ENCODE results near the gene PODNL1. TPM values are rescaled to one million over a fixed set of nuclear protein-coding genes. Genes with fewer than 3 reads are reported as not detected.

Gene PODNL1
- total and polyA plus RNA-seq, 10 of the 15 experiments (the other 5 are each of a cell fraction or from before 2014, with no cell fraction given): 0.04 to 0.44 TPM; not detected in 8

- no peak for TF ChIP-seq WRNIP1 (IDR thresholded peaks at IDR 0.05; ENCODE audit: borderline replicate concordance, low read depth, low read length)
Measured at GRCh38 chr19:13958043-13958442, 19.8 kb upstream of the PODNL1 start (continued).

- Histone ChIP-seq H3K27ac (ENCODE audit: control insufficient read depth, insufficient read depth) (no peak overlapping the region), H3K9ac (ENCODE audit: control insufficient read depth, insufficient read depth, low read length) (no peak overlapping the region), H3K36me3 (ENCODE audit: control insufficient read depth in 2 of 2, insufficient read depth in 2 of 2, low read length in 1 of 2) (peaks cover 0 to 26% of the 10 kb centered on the region in 2 experiments; a peak in 3 of 4 replicates), H3K27me3 (replicated peaks in 1 of 2; ENCODE audit: control insufficient read depth in 2 of 2, insufficient read depth in 2 of 2, low read length in 1 of 2) (no peaks in the 10 kb centered on the region), H3K79me2 (ENCODE audit: control insufficient read depth, insufficient read depth, low read length) (peaks cover 15% of the 10 kb centered on the region), H3K4me3 (no peak overlapping the region), H3K4me2 (ENCODE audit: control insufficient read depth, insufficient read depth) (no peak overlapping the region), H2AFZ (ENCODE audit: control insufficient read depth, low read depth, low read length) (no peak overlapping the region), H4K20me1 (ENCODE audit: control insufficient read depth, insufficient read depth) (no peaks in the 10 kb centered on the region), H3K9me3 (replicated peaks; ENCODE audit: control insufficient read depth, insufficient read depth, low read length) (no peaks in the 10 kb centered on the region), H3K4me1 (ENCODE audit: control insufficient read depth, insufficient read depth, low read length) (peaks cover 9% of the 10 kb centered on the region)
- 88% methylated on average over 8 of the region's 8 CpGs for WGBS (ENCODE audit: insufficient coverage, insufficient replicate concordance, low lambda C conversion rate, missing lambda C conversion rate)
- TF ChIP-seq MXI1 (IDR thresholded peaks at IDR 0.05; ENCODE audit: low read depth, low read length): no peak
- TF ChIP-seq KDM1A (IDR thresholded peaks at IDR 0.05; ENCODE audit: borderline replicate concordance): no peak
- TF ChIP-seq BCL3 (IDR thresholded peaks at IDR 0.05; ENCODE audit: borderline replicate concordance, insufficient read depth, low read depth, low read length, poor library complexity, severe bottlenecking): no peak
- no peak for TF ChIP-seq ZZZ3 (IDR thresholded peaks at IDR 0.05; ENCODE audit: control insufficient read depth, insufficient read length, low read depth)
- no peak for TF ChIP-seq NR2C1 (IDR thresholded peaks at IDR 0.05)
- TF ChIP-seq ZNF24 (IDR thresholded peaks at IDR 0.05): no peak
- TF ChIP-seq SIX5 (IDR thresholded peaks at IDR 0.05; ENCODE audit: low read depth, low read length, severe bottlenecking): no peak
- no peak for TF ChIP-seq CREB1 (IDR thresholded peaks at IDR 0.05; ENCODE audit: low read depth)
- TF ChIP-seq POU2F2 (IDR thresholded peaks at IDR 0.05; ENCODE audit: borderline replicate concordance, low read depth, low read length): no peak
- no peak for TF ChIP-seq ETV6 (conservative IDR thresholded peaks at IDR 0.05 in 1 of 2, IDR thresholded peaks at IDR 0.05 in 1 of 2; ENCODE audit: borderline replicate concordance in 1 of 2, low read depth in 1 of 2)
- no peak for TF ChIP-seq CBX5 (IDR thresholded peaks at IDR 0.05; ENCODE audit: low read depth)
- no peak for TF ChIP-seq SMAD5 (IDR thresholded peaks at IDR 0.05; ENCODE audit: low read depth)
- TF ChIP-seq, protein P1, sequence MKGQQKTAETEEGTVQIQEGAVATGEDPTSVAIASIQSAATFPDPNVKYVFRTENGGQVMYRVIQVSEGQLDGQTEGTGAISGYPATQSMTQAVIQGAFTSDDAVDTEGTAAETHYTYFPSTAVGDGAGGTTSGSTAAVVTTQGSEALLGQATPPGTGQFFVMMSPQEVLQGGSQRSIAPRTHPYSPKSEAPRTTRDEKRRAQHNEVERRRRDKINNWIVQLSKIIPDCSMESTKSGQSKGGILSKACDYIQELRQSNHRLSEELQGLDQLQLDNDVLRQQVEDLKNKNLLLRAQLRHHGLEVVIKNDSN (IDR thresholded peaks at IDR 0.05; ENCODE audit: borderline replicate concordance, extremely low read length, insufficient read depth, low read depth, low read length): no peak
- no peak for TF ChIP-seq ELK1 (IDR thresholded peaks at IDR 0.05; ENCODE audit: low read depth, low read length)
- no peak for TF ChIP-seq MEF2B (IDR thresholded peaks at IDR 0.05; ENCODE audit: partially characterized antibody, poor library complexity, severe bottlenecking)
- no peak for TF ChIP-seq MYB (IDR thresholded peaks at IDR 0.05; ENCODE audit: borderline replicate concordance, low read depth, low read length)
- no peak for TF ChIP-seq BMI1 (IDR thresholded peaks at IDR 0.05; ENCODE audit: borderline replicate concordance)
- no peak for TF ChIP-seq MEF2A (IDR thresholded peaks at IDR 0.05; ENCODE audit: insufficient read depth, low read depth, low read length)
- TF ChIP-seq FOS (IDR thresholded peaks at IDR 0.05; ENCODE audit: borderline replicate concordance, extremely low read depth, insufficient read length): no peak
- SMC1A ChIA-PET (ENCODE audit: uncharacterized antibody, unreplicated experiment): interaction anchor here (0.5 to 1.3 kb wide), 2 partner anchors 23 to 102 kb away, joined by 3 read pairs; no protein-coding TSS in a partner anchor
- RAD21 ChIA-PET (ENCODE audit: unreplicated experiment): interaction anchor here (0.5 kb wide), 1 partner anchor 46 kb away, joined by 3 read pairs; no protein-coding TSS in a partner anchor
- in situ Hi-C loops (cut with MboI): no loop called here
- BruUV-seq (replicated peaks): no TSS peak
- POLR2A ChIA-PET: interaction anchor here (1.1 kb wide), 1 partner anchor 75 kb away, joined by 3 read pairs; the partner anchor contains the start of gene IL27RA
- DNase-seq (ENCODE audit: low read depth, low spot score): no peak
- no peak for ATAC-seq
- CTCF ChIA-PET: no interaction called here
- FAIRE-seq: no peak
- intact Hi-C loops (cut with micrococcal nuclease; ENCODE audit: unreplicated experiment): no loop called here
Measured at GRCh38 chr19:13957051-13957450, 18.8 kb upstream of the PODNL1 start.
